ENCODE results near the gene RNU4-1.

DNA sequence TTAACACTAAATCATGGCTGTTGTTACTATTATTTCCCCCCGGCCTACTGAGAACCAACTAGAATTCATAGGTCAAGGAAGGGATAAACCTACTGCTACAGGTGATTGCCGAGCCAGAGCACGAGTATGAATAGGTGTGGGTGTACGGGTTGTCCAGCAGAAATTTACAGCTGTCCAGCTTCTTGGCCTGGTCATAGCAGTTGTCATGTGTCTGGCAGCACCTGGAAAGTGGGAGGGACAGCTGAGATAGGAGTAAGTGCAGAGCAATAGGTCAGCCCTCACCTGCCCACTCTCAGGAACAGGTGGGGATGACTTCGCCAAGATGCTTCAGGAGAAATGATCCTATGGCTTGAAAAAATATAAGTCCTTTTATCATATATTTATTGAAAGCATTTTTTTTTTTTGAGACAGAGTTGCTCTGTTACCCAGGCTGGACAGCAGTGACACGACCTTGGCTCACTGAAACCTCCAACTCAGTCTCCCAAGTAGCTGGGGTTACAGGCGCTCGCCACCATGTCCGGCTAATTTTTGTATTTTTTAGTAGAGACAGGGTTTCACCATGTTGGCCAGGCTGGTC lies 31.9 kb upstream of the RNU4-1 start:
- TF ChIP-seq, protein P1, sequence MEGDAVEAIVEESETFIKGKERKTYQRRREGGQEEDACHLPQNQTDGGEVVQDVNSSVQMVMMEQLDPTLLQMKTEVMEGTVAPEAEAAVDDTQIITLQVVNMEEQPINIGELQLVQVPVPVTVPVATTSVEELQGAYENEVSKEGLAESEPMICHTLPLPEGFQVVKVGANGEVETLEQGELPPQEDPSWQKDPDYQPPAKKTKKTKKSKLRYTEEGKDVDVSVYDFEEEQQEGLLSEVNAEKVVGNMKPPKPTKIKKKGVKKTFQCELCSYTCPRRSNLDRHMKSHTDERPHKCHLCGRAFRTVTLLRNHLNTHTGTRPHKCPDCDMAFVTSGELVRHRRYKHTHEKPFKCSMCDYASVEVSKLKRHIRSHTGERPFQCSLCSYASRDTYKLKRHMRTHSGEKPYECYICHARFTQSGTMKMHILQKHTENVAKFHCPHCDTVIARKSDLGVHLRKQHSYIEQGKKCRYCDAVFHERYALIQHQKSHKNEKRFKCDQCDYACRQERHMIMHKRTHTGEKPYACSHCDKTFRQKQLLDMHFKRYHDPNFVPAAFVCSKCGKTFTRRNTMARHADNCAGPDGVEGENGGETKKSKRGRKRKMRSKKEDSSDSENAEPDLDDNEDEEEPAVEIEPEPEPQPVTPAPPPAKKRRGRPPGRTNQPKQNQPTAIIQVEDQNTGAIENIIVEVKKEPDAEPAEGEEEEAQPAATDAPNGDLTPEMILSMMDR (IDR thresholded peaks at IDR 0.05; ENCODE audit: low read length) = no peak
- TF ChIP-seq EZH2 (optimal IDR thresholded peaks at IDR 0.05; ENCODE audit: low read depth, low read length) (no peak), EZH2phosphoT487 (IDR thresholded peaks at IDR 0.05; ENCODE audit: low read length) (no peak)
